Activated naive CD4-positive, alpha-beta T cell treated with anti-CD3 and anti-CD28 coated beads, Interleukin-2, amount 50 U/mL, for 24 hours (primary cell): Measurements from ENCODE around the gene TSPAN33.
A peak's percentile ranks its signal among the peaks of the same experiment; 100 is the strongest.

Experiments
- H3K27ac Mint-ChIP-seq: one replicate; pipeline ENCODE4 v1.8.0; 2021; ENCODE audit warnings: mild to moderate bottlenecking, mixed read lengths
- H3K27me3 Mint-ChIP-seq: one replicate; pipeline ENCODE4 v1.8.0; 2021; ENCODE audit warnings: mixed read lengths
- H3K36me3 Mint-ChIP-seq: one replicate; pipeline ENCODE4 v1.8.0; 2021; ENCODE audit warnings: mixed read lengths
- H3K4me1 Mint-ChIP-seq: one replicate; pipeline ENCODE4 v1.8.0; 2021; ENCODE audit warnings: mixed read lengths
- H3K4me3 Mint-ChIP-seq: one replicate; pipeline ENCODE4 v1.8.0; 2021; ENCODE audit warnings: mild to moderate bottlenecking, mixed read lengths
- H3K9me3 Mint-ChIP-seq: one replicate; pipeline ENCODE4 v1.8.0; 2021; ENCODE audit warnings: mixed read lengths

The TSPAN33 gene

GRCh38 chr7:129184981-129185670 is 40.6 kb downstream of the TSPAN33 start:
- no peaks in the 10 kb centered on the region for H3K36me3 Mint-ChIP-seq
- H3K27me3 Mint-ChIP-seq: peaks cover 18% of the 10 kb centered on the region
- H3K4me1 Mint-ChIP-seq: peaks cover 11% of the 10 kb centered on the region
- no peak overlapping the region for H3K4me3 Mint-ChIP-seq
- no peak overlapping the region for H3K27ac Mint-ChIP-seq
- H3K9me3 Mint-ChIP-seq: no peaks in the 10 kb centered on the region

- peaks cover 29% of the 10 kb centered on the region for H3K27me3 Mint-ChIP-seq
- H3K27ac Mint-ChIP-seq: no peak overlapping the region
- H3K9me3 Mint-ChIP-seq: no peaks in the 10 kb centered on the region
- no peak overlapping the region for H3K4me3 Mint-ChIP-seq
- no peaks in the 10 kb centered on the region for H3K36me3 Mint-ChIP-seq
- peaks cover 11% of the 10 kb centered on the region for H3K4me1 Mint-ChIP-seq
Observed at GRCh38 chr7:129186749-129187260, 42.3 kb downstream of the TSPAN33 start.

- Mint-ChIP-seq H3K27me3 (peaks cover 39% of the 10 kb centered on the region), H3K4me3 (peak overlapping the region; percentile 66), H3K9me3 (no peaks in the 10 kb centered on the region), H3K36me3 (no peaks in the 10 kb centered on the region), H3K4me1 (peaks cover 11% of the 10 kb centered on the region), H3K27ac (no peak overlapping the region)
Observed at GRCh38 chr7:129187681-129188371, 43.3 kb downstream of the TSPAN33 start.

GRCh38 chr7:129188372-129188891 is 43.9 kb downstream of the TSPAN33 start, which contains the start of gene SMO:
Gene SMO (plus strand): TSS chr7:129188633. CDS start chr7:129189152, 519 bp downstream.
- no peaks in the 10 kb centered on the region for H3K9me3 Mint-ChIP-seq
- no peaks in the 10 kb centered on the region for H3K36me3 Mint-ChIP-seq
- H3K4me3 Mint-ChIP-seq: peak within 1 kb of the TSS; percentile 74
- peaks cover 11% of the 10 kb centered on the region for H3K4me1 Mint-ChIP-seq
- H3K27ac Mint-ChIP-seq: no peak within 1 kb of the TSS
- peaks cover 42% of the 10 kb centered on the region for H3K27me3 Mint-ChIP-seq

- H3K36me3 Mint-ChIP-seq: no peaks in the 10 kb centered on the region
- peak overlapping the region; percentile 74 for H3K4me3 Mint-ChIP-seq
- no peaks in the 10 kb centered on the region for H3K9me3 Mint-ChIP-seq
- peaks cover 11% of the 10 kb centered on the region for H3K4me1 Mint-ChIP-seq
- peaks cover 42% of the 10 kb centered on the region for H3K27me3 Mint-ChIP-seq
- H3K27ac Mint-ChIP-seq: no peak overlapping the region
Observed at GRCh38 chr7:129188892-129189660, 44.6 kb downstream of the TSPAN33 start.

GRCh38 chr7:129189661-129190310 is 45.3 kb downstream of the TSPAN33 start:
- Mint-ChIP-seq H3K4me3 (peak overlapping the region; percentile 74), H3K9me3 (no peaks in the 10 kb centered on the region), H3K36me3 (no peaks in the 10 kb centered on the region), H3K27ac (peak overlapping the region; percentile 43), H3K27me3 (peaks cover 42% of the 10 kb centered on the region), H3K4me1 (peaks cover 11% of the 10 kb centered on the region)

GRCh38 chr7:129191272-129191671 is 46.8 kb downstream of the TSPAN33 start:
- Mint-ChIP-seq H3K27me3 (peaks cover 39% of the 10 kb centered on the region), H3K4me3 (no peak overlapping the region), H3K36me3 (no peaks in the 10 kb centered on the region), H3K4me1 (peaks cover 11% of the 10 kb centered on the region), H3K27ac (no peak overlapping the region), H3K9me3 (no peaks in the 10 kb centered on the region)

- H3K4me3 Mint-ChIP-seq: no peak overlapping the region
- H3K4me1 Mint-ChIP-seq: peaks cover 6% of the 10 kb centered on the region
- H3K9me3 Mint-ChIP-seq: no peaks in the 10 kb centered on the region
- peaks cover 36% of the 10 kb centered on the region for H3K27me3 Mint-ChIP-seq
- H3K36me3 Mint-ChIP-seq: no peaks in the 10 kb centered on the region
- no peak overlapping the region for H3K27ac Mint-ChIP-seq
Observed at GRCh38 chr7:129193892-129194291, 49.4 kb downstream of the TSPAN33 start.

GRCh38 chr7:129197771-129198170 is 53.3 kb downstream of the TSPAN33 start:
- no peaks in the 10 kb centered on the region for H3K4me1 Mint-ChIP-seq
- H3K27me3 Mint-ChIP-seq: peaks cover 5% of the 10 kb centered on the region
- no peak overlapping the region for H3K27ac Mint-ChIP-seq
- no peaks in the 10 kb centered on the region for H3K36me3 Mint-ChIP-seq
- no peak overlapping the region for H3K4me3 Mint-ChIP-seq
- no peaks in the 10 kb centered on the region for H3K9me3 Mint-ChIP-seq

- H3K36me3 Mint-ChIP-seq: no peaks in the 10 kb centered on the region
- no peak overlapping the region for H3K4me3 Mint-ChIP-seq
- no peak overlapping the region for H3K27ac Mint-ChIP-seq
- no peaks in the 10 kb centered on the region for H3K9me3 Mint-ChIP-seq
- H3K27me3 Mint-ChIP-seq: peaks cover 1% of the 10 kb centered on the region
- no peaks in the 10 kb centered on the region for H3K4me1 Mint-ChIP-seq
Observed at GRCh38 chr7:129199406-129199805, 54.9 kb downstream of the TSPAN33 start.

- H3K4me1 Mint-ChIP-seq: no peaks in the 10 kb centered on the region
- H3K36me3 Mint-ChIP-seq: no peaks in the 10 kb centered on the region
- H3K27me3 Mint-ChIP-seq: peaks cover 1% of the 10 kb centered on the region
- H3K4me3 Mint-ChIP-seq: no peak overlapping the region
- H3K9me3 Mint-ChIP-seq: no peaks in the 10 kb centered on the region
- H3K27ac Mint-ChIP-seq: no peak overlapping the region
Observed at GRCh38 chr7:129202058-129202777, 57.7 kb downstream of the TSPAN33 start.

GRCh38 chr7:129203050-129203741 is 58.7 kb downstream of the TSPAN33 start:
- Mint-ChIP-seq H3K4me1 (no peaks in the 10 kb centered on the region), H3K27ac (no peak overlapping the region), H3K9me3 (no peaks in the 10 kb centered on the region), H3K27me3 (peaks cover 1% of the 10 kb centered on the region), H3K36me3 (no peaks in the 10 kb centered on the region), H3K4me3 (no peak overlapping the region)

GRCh38 chr7:129205126-129205818 is 60.8 kb downstream of the TSPAN33 start:
- Mint-ChIP-seq H3K27ac (no peak overlapping the region), H3K36me3 (no peaks in the 10 kb centered on the region), H3K4me3 (no peak overlapping the region), H3K9me3 (no peaks in the 10 kb centered on the region), H3K4me1 (no peaks in the 10 kb centered on the region), H3K27me3 (no peaks in the 10 kb centered on the region)
